ENCODE data around the gene MYOCD. TPM values are rescaled to one million over a fixed set of nuclear protein-coding genes. Genes with fewer than 3 reads are reported as not detected.
"Not testable (repeated sequence)": the region's sequence is repeated elsewhere in the genome, so short reads cannot be mapped to it uniquely, and the experiment has no call there.

MYOCD gene
- total and polyA plus RNA-seq, 9 donors: 2.3 to 44.4 (median 9.1) TPM

DNA sequence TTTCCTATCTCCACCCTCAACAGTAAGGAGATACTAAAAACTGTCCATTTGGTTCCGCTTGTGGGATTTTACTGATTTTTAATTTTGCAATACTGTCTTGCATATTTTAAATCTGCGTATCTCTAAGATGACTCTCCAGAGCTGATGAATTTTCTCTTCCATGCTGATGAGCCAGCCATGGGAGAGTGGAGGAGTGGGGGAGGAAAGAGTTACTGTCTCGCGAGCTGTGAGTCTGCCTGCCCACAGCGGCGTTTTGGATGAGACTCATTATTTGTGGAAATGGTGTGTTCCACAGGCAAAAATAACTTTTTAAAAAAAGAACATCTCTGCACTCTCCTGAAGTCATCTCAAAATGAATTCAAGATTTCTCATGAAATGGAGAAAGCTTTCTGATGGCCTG, 34.6 kb upstream of the MYOCD start:
- 27 to 30% (median 28%) methylated on average over 6 of the region's 6 CpGs for WGBS, 3 donors
- TF ChIP-seq POLR2A (IDR thresholded peaks at IDR 0.05) (no peak), CTCF (IDR thresholded peaks at IDR 0.05) (no peak)
- H3K27me3 ChIP-seq: no peaks in the 10 kb centered on the region
- intact Hi-C loops (cut with DNase I): no loop called here
- peak in 1 of 5 donors; percentile 24 for DNase-seq
- no peak overlapping the region for H3K4me3 ChIP-seq
- peak overlapping the region in 1 of 2 donors; percentile 41 for H3K27ac ChIP-seq
- peaks cover 6% of the 10 kb centered on the region for H3K4me1 ChIP-seq (ENCODE audit: insufficient read depth)
- no peaks in the 10 kb centered on the region for H3K9me3 ChIP-seq
- H3K36me3 ChIP-seq: no peaks in the 10 kb centered on the region

GRCh38 chr17:12632785-12633184, 32.9 kb upstream of the MYOCD start:
- H3K9me3 ChIP-seq: no peaks in the 10 kb centered on the region
- intact Hi-C loops (cut with DNase I): no loop called here
- H3K4me3 ChIP-seq: no peak overlapping the region
- H3K27me3 ChIP-seq: no peaks in the 10 kb centered on the region
- no peaks in the 10 kb centered on the region for H3K36me3 ChIP-seq
- WGBS, 3 donors: 82 to 93% (median 89%) methylated on average over 5 of the region's 5 CpGs
- H3K27ac ChIP-seq: no peak overlapping the region
- no peak for DNase-seq
- H3K4me1 ChIP-seq (ENCODE audit: insufficient read depth): peaks cover 3% of the 10 kb centered on the region
- TF ChIP-seq EP300 (IDR thresholded peaks at IDR 0.05) (no peak), POLR2A (IDR thresholded peaks at IDR 0.05) (no peak), CTCF (IDR thresholded peaks at IDR 0.05) (no peak)

- Histone ChIP-seq H3K4me3 (no peak overlapping the region), H3K27me3 (no peaks in the 10 kb centered on the region), H3K27ac (no peak overlapping the region), H3K36me3 (no peaks in the 10 kb centered on the region), H3K9me3 (no peaks in the 10 kb centered on the region), H3K4me1 (ENCODE audit: insufficient read depth) (peaks cover 5% of the 10 kb centered on the region)
- intact Hi-C loops (cut with DNase I): no loop called here
- DNase-seq: no peak
- 50 to 64% (median 55%) methylated on average over 11 of the region's 11 CpGs for WGBS, 3 donors
- TF ChIP-seq POLR2A (IDR thresholded peaks at IDR 0.05) (no peak), EP300 (IDR thresholded peaks at IDR 0.05) (no peak), CTCF (IDR thresholded peaks at IDR 0.05) (no peak)
Measured at GRCh38 chr17:12634789-12635414, 30.8 kb upstream of the MYOCD start.

DNA sequence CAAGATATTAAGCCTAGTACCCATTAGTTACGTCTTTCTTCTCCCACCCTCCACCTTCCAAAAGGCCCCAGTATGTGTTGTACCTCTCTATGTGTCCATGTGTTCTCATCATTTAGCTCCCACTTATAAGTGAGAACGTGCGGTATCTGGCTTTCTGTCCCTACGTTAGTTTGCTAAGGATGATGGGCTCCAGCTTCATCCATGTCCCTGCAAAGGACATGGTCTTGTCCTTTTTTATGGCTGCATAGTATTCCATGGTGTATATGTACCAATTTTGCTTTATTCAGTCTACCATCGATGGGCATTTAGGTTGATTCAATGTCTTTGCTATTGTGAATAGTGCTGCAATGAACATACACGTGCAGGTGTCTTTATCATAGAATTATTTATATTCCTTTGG, 29.7 kb upstream of the MYOCD start:
- DNase-seq; H3K36me3 ChIP-seq; H3K27ac ChIP-seq; H3K9me3 ChIP-seq; intact Hi-C loops (cut with DNase I); H3K27me3 ChIP-seq; H3K4me3 ChIP-seq; H3K4me1 ChIP-seq (ENCODE audit: insufficient read depth): not testable (repeated sequence)
- WGBS, 3 donors: 92 to 96% (median 94%) methylated on average over 6 of the region's 6 CpGs

GRCh38 chr17:12637015-12637414, 28.7 kb upstream of the MYOCD start:
- Histone ChIP-seq H3K9me3 (no peaks in the 10 kb centered on the region), H3K27me3 (no peaks in the 10 kb centered on the region), H3K4me1 (ENCODE audit: insufficient read depth) (peaks cover 5% of the 10 kb centered on the region), H3K27ac (no peak overlapping the region), H3K36me3 (no peaks in the 10 kb centered on the region), H3K4me3 (no peak overlapping the region)
- DNase-seq: no peak
- TF ChIP-seq CTCF (IDR thresholded peaks at IDR 0.05) (no peak), POLR2A (IDR thresholded peaks at IDR 0.05) (no peak), EP300 (IDR thresholded peaks at IDR 0.05) (no peak)
- WGBS, 3 donors: 22 to 34% (median 24%) methylated on average over 2 of the region's 2 CpGs
- intact Hi-C loops (cut with DNase I): no loop called here

Measured in ovary (tissue), 9 donors.